ENCODE results near the gene ZNF33A.
"Not testable (repeated sequence)": the region's sequence is repeated elsewhere in the genome, so short reads cannot be mapped to it uniquely, and the experiment has no call there.

Gene ZNF33A

GRCh38 chr10:38010119-38010903, at the start of gene ZNF33A:
Gene ZNF33A, plus strand, starts transcription at chr10:38010675. Its CDS starts 1,667 bp downstream, at chr10:38012342.
- FAIRE-seq: peak; percentile 91

- FAIRE-seq: no peak
Observed at GRCh38 chr10:37965006-37965405, 45.5 kb upstream of the ZNF33A start.

GRCh38 chr10:37972396-37972795, 38.1 kb upstream of the ZNF33A start:
- FAIRE-seq: no peak

- FAIRE-seq: no peak
Observed at GRCh38 chr10:37975401-37975991, 35.0 kb upstream of the ZNF33A start.

- peak; percentile 99 for FAIRE-seq
Observed at GRCh38 chr10:37976091-37976879, 34.2 kb upstream of the ZNF33A start, which contains the start of gene ZNF25. Gene ZNF25, minus strand, starts transcription at chr10:37976647. Its CDS starts 4,925 bp downstream, at chr10:37971722.

GRCh38 chr10:37976880-37977203, 33.6 kb upstream of the ZNF33A start:
- FAIRE-seq: no peak

GRCh38 chr10:37991655-37992054, 18.8 kb upstream of the ZNF33A start:
- no peak for FAIRE-seq

GRCh38 chr10:37992083-37992482, 18.4 kb upstream of the ZNF33A start:
- FAIRE-seq: no peak

GRCh38 chr10:37998920-37999319, 11.6 kb upstream of the ZNF33A start:
- not testable (repeated sequence) for FAIRE-seq

GRCh38 chr10:38000474-38000873, 10.0 kb upstream of the ZNF33A start:
- FAIRE-seq: not testable (repeated sequence)

GRCh38 chr10:38003026-38003425, 7.4 kb upstream of the ZNF33A start:
- no peak for FAIRE-seq

- no peak for FAIRE-seq
Observed at GRCh38 chr10:38003588-38003987, 6.9 kb upstream of the ZNF33A start.

- FAIRE-seq: no peak
Observed at GRCh38 chr10:38007551-38007950, 2.9 kb upstream of the ZNF33A start.

- no peak for FAIRE-seq
Observed at GRCh38 chr10:38007991-38008390, 2.5 kb upstream of the ZNF33A start.

GRCh38 chr10:38016354-38016753, 5.9 kb downstream of the ZNF33A start:
- FAIRE-seq: no peak

GRCh38 chr10:38019124-38019523, 8.6 kb downstream of the ZNF33A start:
- FAIRE-seq: not testable (repeated sequence)

GRCh38 chr10:38025283-38025682, 14.8 kb downstream of the ZNF33A start:
- no peak for FAIRE-seq

GRCh38 chr10:38027986-38028385, 17.5 kb downstream of the ZNF33A start:
- no peak for FAIRE-seq

GRCh38 chr10:38032886-38033285, 22.4 kb downstream of the ZNF33A start:
- no peak for FAIRE-seq

GRCh38 chr10:38038107-38038931, 27.8 kb downstream of the ZNF33A start:
- no peak for FAIRE-seq

- FAIRE-seq: no peak
Observed at GRCh38 chr10:38038932-38039245, 28.4 kb downstream of the ZNF33A start.

GRCh38 chr10:38043516-38043915, 33.0 kb downstream of the ZNF33A start:
- FAIRE-seq: no peak

- no peak for FAIRE-seq
Observed at GRCh38 chr10:38045129-38045528, 34.7 kb downstream of the ZNF33A start.

Data from G401.6 (cell line).